Measurements from ENCODE around the gene ABTB1.

ABTB1 gene

DNA sequence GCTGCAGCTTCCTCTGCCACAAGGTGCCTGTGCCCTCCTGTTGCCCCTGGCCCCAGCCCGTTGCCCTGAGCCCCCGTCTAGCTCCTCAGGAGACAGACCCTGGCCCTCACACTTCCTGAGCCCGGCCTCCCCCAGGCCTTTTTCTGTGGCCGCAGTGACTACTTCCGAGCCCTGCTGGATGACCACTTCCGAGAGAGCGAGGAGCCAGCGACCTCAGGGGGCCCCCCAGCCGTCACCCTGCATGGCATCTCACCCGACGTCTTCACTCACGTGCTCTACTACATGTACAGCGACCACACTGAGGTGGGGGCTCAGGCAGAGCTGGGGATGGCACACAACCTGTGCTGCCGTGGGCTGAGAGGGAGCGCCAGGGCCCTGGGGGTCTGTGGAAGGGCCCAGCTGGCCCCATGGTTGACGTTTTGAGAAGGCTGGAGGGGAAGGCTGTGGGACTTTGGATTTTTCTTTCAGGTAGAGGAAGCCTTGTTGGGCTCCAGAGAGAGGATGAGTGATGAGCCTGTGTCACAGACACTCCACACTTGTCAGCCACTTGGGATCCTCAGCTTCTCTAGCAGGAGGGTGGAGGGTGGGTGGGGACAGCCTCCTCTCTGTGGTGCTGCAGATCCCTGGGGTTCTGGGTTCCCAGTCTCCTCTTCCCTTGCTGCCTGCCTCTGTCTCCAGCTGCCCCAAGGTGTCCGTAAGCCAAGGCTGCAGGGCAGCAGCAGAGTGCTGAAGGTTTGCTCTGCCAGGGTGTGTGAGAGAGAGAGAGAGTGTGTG is 5.0 kb downstream of the ABTB1 start:
- H2BK12ac ChIP-seq (ENCODE audit: low read length in 2 of 2), result no peak overlapping the region
- H3K4me3 ChIP-seq (ENCODE audit: insufficient read depth in 1 of 2, low read depth in 1 of 2, low read length in 2 of 2), result no peak overlapping the region
- WGBS, result 91% methylated on average over 17 of the region's 17 CpGs
- no peak overlapping the region for H3K4me2 ChIP-seq (ENCODE audit: low read length, poor library complexity, severe bottlenecking)
- no peak overlapping the region for H2BK5ac ChIP-seq (ENCODE audit: low read depth, low read length, poor library complexity, severe bottlenecking)
- H3K14ac ChIP-seq (ENCODE audit: low read length in 2 of 2), result no peak overlapping the region
- H3K9me3 ChIP-seq (ENCODE audit: control insufficient read depth, low read length), result no peaks in the 10 kb centered on the region
- H3K18ac ChIP-seq (ENCODE audit: low read depth in 1 of 2, low read length in 2 of 2), result no peak overlapping the region
- no peak overlapping the region for H4K8ac ChIP-seq (ENCODE audit: low read length)
- peaks cover 14% of the 10 kb centered on the region for H3K79me1 ChIP-seq (replicated peaks; ENCODE audit: low read length, poor library complexity, severe bottlenecking)
- no peak overlapping the region for H3K23ac ChIP-seq (ENCODE audit: low read length in 2 of 2)
- DNase-seq, result no peak
- H3K27ac ChIP-seq (ENCODE audit: low read length, poor library complexity, severe bottlenecking), result no peak overlapping the region
- H2BK15ac ChIP-seq (ENCODE audit: low read depth, poor library complexity, severe bottlenecking), result no peak overlapping the region
- no peak overlapping the region for H2AFZ ChIP-seq (ENCODE audit: low read depth, low read length)
- H3K36me3 ChIP-seq (ENCODE audit: control insufficient read depth in 1 of 2, insufficient read depth in 2 of 2, low read depth in 1 of 2, low read length in 2 of 2), result peaks cover 46 to 59% of the 10 kb centered on the region in 2 experiments
- peaks cover 14% of the 10 kb centered on the region for H3K4me1 ChIP-seq (ENCODE audit: control insufficient read depth, insufficient read depth, low read depth, low read length)
- no peaks in the 10 kb centered on the region for H3K27me3 ChIP-seq (ENCODE audit: control insufficient read depth in 1 of 2, insufficient read depth in 1 of 2, low read length in 2 of 2)
- no peak overlapping the region for H2BK120ac ChIP-seq (ENCODE audit: low read depth, low read length)
- no peak overlapping the region for H2AK5ac ChIP-seq (ENCODE audit: low read length, severe bottlenecking)
- H4K91ac ChIP-seq (ENCODE audit: low read length), result no peak overlapping the region
- no peak overlapping the region for H3K4ac ChIP-seq (ENCODE audit: low read depth in 1 of 2, low read length in 2 of 2)
- H3K9ac ChIP-seq (ENCODE audit: low read length), result no peak overlapping the region

DNA sequence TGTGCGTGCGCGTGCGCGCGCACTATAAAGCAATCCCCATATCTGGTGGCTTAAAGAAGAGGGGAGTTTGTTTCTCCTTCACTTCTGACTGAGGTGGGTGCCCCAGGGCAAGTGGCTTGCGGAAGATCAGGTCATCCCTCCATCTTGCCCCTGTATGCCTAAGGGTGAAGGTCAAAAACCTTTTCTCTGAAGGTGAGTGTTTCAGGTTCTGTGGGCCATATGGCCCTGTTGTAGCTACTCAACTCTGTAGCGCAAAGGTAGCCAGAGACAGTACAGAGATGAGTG is 5.5 kb downstream of the ABTB1 start:
- Histone ChIP-seq H3K4ac (ENCODE audit: low read depth in 1 of 2, low read length in 2 of 2) (no peak overlapping the region), H3K27me3 (ENCODE audit: control insufficient read depth in 1 of 2, insufficient read depth in 1 of 2, low read length in 2 of 2) (no peaks in the 10 kb centered on the region), H2BK5ac (ENCODE audit: low read depth, low read length, poor library complexity, severe bottlenecking) (no peak overlapping the region), H4K8ac (ENCODE audit: low read length) (no peak overlapping the region), H3K9me3 (ENCODE audit: control insufficient read depth, low read length) (no peaks in the 10 kb centered on the region), H3K23ac (ENCODE audit: low read length in 2 of 2) (no peak overlapping the region), H3K14ac (ENCODE audit: low read length in 2 of 2) (no peak overlapping the region), H2BK15ac (ENCODE audit: low read depth, poor library complexity, severe bottlenecking) (no peak overlapping the region), H3K4me3 (ENCODE audit: insufficient read depth in 1 of 2, low read depth in 1 of 2, low read length in 2 of 2) (no peak overlapping the region), H2BK120ac (ENCODE audit: low read depth, low read length) (no peak overlapping the region), H3K9ac (ENCODE audit: low read length) (no peak overlapping the region), H3K79me1 (replicated peaks; ENCODE audit: low read length, poor library complexity, severe bottlenecking) (peaks cover 12% of the 10 kb centered on the region), H2AK5ac (ENCODE audit: low read length, severe bottlenecking) (no peak overlapping the region), H2BK12ac (ENCODE audit: low read length in 2 of 2) (no peak overlapping the region), H3K18ac (ENCODE audit: low read depth in 1 of 2, low read length in 2 of 2) (no peak overlapping the region), H2AFZ (ENCODE audit: low read depth, low read length) (no peak overlapping the region), H3K4me2 (ENCODE audit: low read length, poor library complexity, severe bottlenecking) (no peak overlapping the region), H4K91ac (ENCODE audit: low read length) (no peak overlapping the region), H3K27ac (ENCODE audit: low read length, poor library complexity, severe bottlenecking) (no peak overlapping the region), H3K4me1 (ENCODE audit: control insufficient read depth, insufficient read depth, low read depth, low read length) (peaks cover 13% of the 10 kb centered on the region), H3K36me3 (ENCODE audit: control insufficient read depth in 1 of 2, insufficient read depth in 2 of 2, low read depth in 1 of 2, low read length in 2 of 2) (peaks cover 46 to 59% of the 10 kb centered on the region in 2 experiments)
- no peak for DNase-seq
- WGBS, result 95% methylated on average over 8 of the region's 8 CpGs

DNA sequence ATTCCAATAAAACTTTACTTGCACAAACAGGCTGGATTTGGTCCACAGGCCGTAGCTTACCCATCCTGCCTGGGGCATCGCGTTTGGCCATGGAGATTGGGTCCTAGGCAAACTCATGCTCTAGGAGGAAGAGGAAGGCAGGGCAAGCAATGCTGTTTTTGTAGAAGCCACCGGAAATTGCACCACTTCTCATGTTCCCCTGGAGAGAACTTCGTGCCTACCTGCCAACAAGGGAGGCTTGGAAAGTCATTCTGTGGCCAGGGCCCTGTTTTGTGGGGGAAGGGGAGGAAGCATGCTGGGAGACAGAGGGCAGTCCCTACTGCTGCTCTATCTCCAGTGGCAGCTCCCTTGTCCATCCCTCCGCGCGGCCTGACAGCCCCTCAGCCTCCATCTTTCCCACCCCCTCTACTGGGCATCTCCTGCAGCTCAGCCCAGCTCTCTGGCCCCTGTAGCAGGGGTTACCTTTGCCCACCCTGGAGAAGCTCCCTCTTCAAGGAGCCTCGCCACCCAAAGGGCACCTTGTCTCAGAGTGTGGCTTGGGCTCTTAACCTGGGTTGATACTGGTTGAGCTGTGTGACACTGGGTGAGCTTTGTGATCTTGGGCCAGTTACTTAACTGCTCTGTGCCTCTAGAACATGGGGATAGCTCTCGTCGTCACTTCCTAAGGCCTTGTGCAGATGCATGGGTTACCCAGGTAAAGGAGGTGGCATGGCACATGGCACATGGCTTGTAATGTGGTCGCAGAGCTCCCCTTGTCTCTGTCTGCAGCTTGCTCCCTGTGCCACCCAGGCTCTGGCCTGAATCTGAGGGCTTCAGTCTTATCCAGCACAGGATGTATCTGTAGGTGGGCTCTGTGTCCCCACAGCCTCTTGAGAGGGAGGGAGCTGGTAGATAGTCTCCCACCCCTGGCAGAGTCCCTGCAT is 6.1 kb downstream of the ABTB1 start:
- Histone ChIP-seq H3K18ac (ENCODE audit: low read depth in 1 of 2, low read length in 2 of 2) (no peak overlapping the region), H3K36me3 (ENCODE audit: control insufficient read depth in 1 of 2, insufficient read depth in 2 of 2, low read depth in 1 of 2, low read length in 2 of 2) (peaks cover 46 to 59% of the 10 kb centered on the region in 2 experiments), H3K9me3 (ENCODE audit: control insufficient read depth, low read length) (no peaks in the 10 kb centered on the region), H3K23ac (ENCODE audit: low read length in 2 of 2) (no peak overlapping the region), H3K9ac (ENCODE audit: low read length) (no peak overlapping the region), H2BK12ac (ENCODE audit: low read length in 2 of 2) (no peak overlapping the region), H3K4ac (ENCODE audit: low read depth in 1 of 2, low read length in 2 of 2) (no peak overlapping the region), H3K79me1 (replicated peaks; ENCODE audit: low read length, poor library complexity, severe bottlenecking) (peaks cover 7% of the 10 kb centered on the region), H3K27ac (ENCODE audit: low read length, poor library complexity, severe bottlenecking) (no peak overlapping the region), H3K4me3 (ENCODE audit: insufficient read depth in 1 of 2, low read depth in 1 of 2, low read length in 2 of 2) (no peak overlapping the region), H4K8ac (ENCODE audit: low read length) (no peak overlapping the region), H2AFZ (ENCODE audit: low read depth, low read length) (no peak overlapping the region), H3K14ac (ENCODE audit: low read length in 2 of 2) (no peak overlapping the region), H4K91ac (ENCODE audit: low read length) (no peak overlapping the region), H2BK120ac (ENCODE audit: low read depth, low read length) (no peak overlapping the region), H2BK5ac (ENCODE audit: low read depth, low read length, poor library complexity, severe bottlenecking) (no peak overlapping the region), H3K27me3 (ENCODE audit: control insufficient read depth in 1 of 2, insufficient read depth in 1 of 2, low read length in 2 of 2) (no peaks in the 10 kb centered on the region), H2BK15ac (ENCODE audit: low read depth, poor library complexity, severe bottlenecking) (no peak overlapping the region), H3K4me1 (ENCODE audit: control insufficient read depth, insufficient read depth, low read depth, low read length) (peaks cover 9% of the 10 kb centered on the region), H3K4me2 (ENCODE audit: low read length, poor library complexity, severe bottlenecking) (no peak overlapping the region), H2AK5ac (ENCODE audit: low read length, severe bottlenecking) (no peak overlapping the region)
- no peak for DNase-seq
- 91% methylated on average over 12 of the region's 12 CpGs for WGBS

DNA sequence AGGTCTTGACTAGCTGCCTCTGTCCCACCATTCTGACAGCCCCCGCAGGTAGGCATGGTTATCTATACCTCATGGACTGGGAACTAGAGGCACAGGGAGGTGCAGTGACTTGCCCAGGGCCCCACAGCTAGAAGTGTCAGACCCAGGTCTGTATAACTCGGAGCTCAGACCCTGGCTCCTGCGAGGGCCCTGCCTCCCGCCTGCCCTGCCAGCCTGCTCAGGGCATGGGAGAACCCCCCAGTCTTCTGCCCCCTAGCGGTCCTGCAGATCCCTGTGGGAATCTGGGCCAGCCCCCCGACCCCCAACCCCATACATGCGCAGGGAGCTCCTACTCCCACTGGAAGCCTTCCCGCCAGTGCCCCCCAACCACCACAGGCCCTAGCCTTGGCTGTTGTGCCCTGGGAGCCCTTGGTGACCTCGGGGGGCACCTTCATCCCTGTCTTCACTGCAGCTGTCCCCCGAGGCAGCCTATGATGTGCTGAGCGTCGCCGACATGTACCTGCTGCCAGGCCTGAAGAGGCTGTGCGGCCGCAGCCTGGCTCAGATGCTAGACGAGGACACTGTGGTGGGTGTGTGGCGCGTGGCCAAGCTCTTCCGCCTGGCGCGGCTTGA is 6.9 kb downstream of the ABTB1 start:
- Histone ChIP-seq H3K27ac (ENCODE audit: low read length, poor library complexity, severe bottlenecking) (no peak overlapping the region), H2BK15ac (ENCODE audit: low read depth, poor library complexity, severe bottlenecking) (no peak overlapping the region), H3K4ac (ENCODE audit: low read depth in 1 of 2, low read length in 2 of 2) (no peak overlapping the region), H3K79me1 (replicated peaks; ENCODE audit: low read length, poor library complexity, severe bottlenecking) (peaks cover 5% of the 10 kb centered on the region), H3K23ac (ENCODE audit: low read length in 2 of 2) (no peak overlapping the region), H2BK5ac (ENCODE audit: low read depth, low read length, poor library complexity, severe bottlenecking) (no peak overlapping the region), H4K91ac (ENCODE audit: low read length) (no peak overlapping the region), H3K9ac (ENCODE audit: low read length) (no peak overlapping the region), H2BK120ac (ENCODE audit: low read depth, low read length) (no peak overlapping the region), H2BK12ac (ENCODE audit: low read length in 2 of 2) (no peak overlapping the region), H4K8ac (ENCODE audit: low read length) (no peak overlapping the region), H3K9me3 (ENCODE audit: control insufficient read depth, low read length) (no peaks in the 10 kb centered on the region), H2AK5ac (ENCODE audit: low read length, severe bottlenecking) (no peak overlapping the region), H2AFZ (ENCODE audit: low read depth, low read length) (no peak overlapping the region), H3K14ac (ENCODE audit: low read length in 2 of 2) (no peak overlapping the region), H3K4me1 (ENCODE audit: control insufficient read depth, insufficient read depth, low read depth, low read length) (peaks cover 6% of the 10 kb centered on the region), H3K18ac (ENCODE audit: low read depth in 1 of 2, low read length in 2 of 2) (no peak overlapping the region), H3K4me2 (ENCODE audit: low read length, poor library complexity, severe bottlenecking) (no peak overlapping the region), H3K36me3 (ENCODE audit: control insufficient read depth in 1 of 2, insufficient read depth in 2 of 2, low read depth in 1 of 2, low read length in 2 of 2) (peaks cover 43 to 56% of the 10 kb centered on the region in 2 experiments), H3K27me3 (ENCODE audit: control insufficient read depth in 1 of 2, insufficient read depth in 1 of 2, low read length in 2 of 2) (no peaks in the 10 kb centered on the region), H3K4me3 (ENCODE audit: insufficient read depth in 1 of 2, low read depth in 1 of 2, low read length in 2 of 2) (no peak overlapping the region)
- 88% methylated on average over 21 of the region's 21 CpGs for WGBS
- DNase-seq, result no peak
